Natural killer cell (primary cell): ENCODE measurements around the gene TIGAR. TPM values are rescaled to one million over a fixed set of nuclear protein-coding genes. Genes with fewer than 3 reads are reported as not detected.
A peak's percentile ranks its signal among the peaks of the same experiment; 100 is the strongest.

Source experiments
- ATAC-seq, 3 donors: fragments of 150-1000 bp in 2 of 3; fragments of 200-7000 bp in 1 of 3; cut with Tn5 transposase; 1 replicate in 1 of 3; 2 replicates in 2 of 3; pipeline ENCODE4 v1.10.0; 2021; ENCODE audit warnings: mild to moderate bottlenecking in 2 of 3, moderate library complexity in 2 of 3
- DNase-seq, 2 donors: peaks; one replicate each; pipeline versions ENCODE4 v3.0.0 to v3.0.0-alpha.2; 2013 to 2021; ENCODE audit warnings: mixed read lengths in 1 of 2
- H3K27ac ChIP-seq: one replicate; pipeline ENCODE4 v1.5.1; 2013; ENCODE audit warnings: mild to moderate bottlenecking, low read length
- H3K27me3 ChIP-seq: one replicate; pipeline ENCODE4 v1.6.1; 2013; ENCODE audit warnings: low read length; ENCODE audit not compliant: control insufficient read depth, insufficient read depth
- H3K36me3 ChIP-seq: one replicate; pipeline ENCODE4 v1.6.1; 2013; ENCODE audit warnings: low read length; ENCODE audit not compliant: control insufficient read depth, insufficient read depth
- H3K4me1 ChIP-seq: one replicate; pipeline ENCODE4 v1.6.1; 2013; ENCODE audit warnings: low read length; ENCODE audit not compliant: control insufficient read depth, insufficient read depth
- H3K4me3 ChIP-seq: one replicate; pipeline ENCODE4 v1.5.1; 2013; ENCODE audit warnings: low read length
- H3K9me3 ChIP-seq: one replicate; pipeline ENCODE4 v1.6.1; 2013; ENCODE audit warnings: low read length; ENCODE audit not compliant: control insufficient read depth, insufficient read depth
- H3K27ac Mint-ChIP-seq, 2 donors: one replicate each; pipeline ENCODE4 v1.8.0; 2022; ENCODE audit warnings: mild to moderate bottlenecking in 2 of 2, mixed read lengths in 2 of 2, moderate library complexity in 1 of 2
- H3K27me3 Mint-ChIP-seq, 2 donors: one replicate each; pipeline ENCODE4 v1.8.0; 2022; ENCODE audit warnings: low read depth in 2 of 2, mixed read lengths in 2 of 2
- H3K36me3 Mint-ChIP-seq: one replicate; pipeline ENCODE4 v1.8.0; 2022; ENCODE audit warnings: mixed read lengths
- H3K4me1 Mint-ChIP-seq, 2 donors: one replicate each; pipeline ENCODE4 v1.8.0; 2022; ENCODE audit warnings: mixed read lengths in 2 of 2
- H3K4me3 Mint-ChIP-seq: one replicate; pipeline ENCODE4 v1.8.0; 2022; ENCODE audit warnings: mild to moderate bottlenecking, moderate library complexity, mixed read lengths
- H3K9me3 Mint-ChIP-seq, 2 donors: one replicate each; pipeline ENCODE4 v1.8.0; 2022; ENCODE audit warnings: mixed read lengths in 2 of 2
- WGBS: methylation state at CpG from one replicate; pipeline ENCODE4 v1.1.7; 2013; ENCODE audit warnings: missing lambda C conversion rate; ENCODE audit not compliant: insufficient coverage; 5-methylcytosine and 5-hydroxymethylcytosine counted together
- intact Hi-C: fragments of 100-400 bp; cut with micrococcal nuclease; formaldehyde crosslinking; loops from one replicate; pipeline ENCODE4 v1.14.2; 2022
- total RNA-seq, 4 donors: library from RNA; stranded (reverse); fragments of 120-200 nt in 1 of 4; gene quantifications; one replicate each; pipeline versions ENCODE4 v1.2.3 to v1.2.4, GENCODE V29; 2013 to 2022
- TF ChIP-seq, protein P1 (sequence below): fragments of 200-600 bp; IDR thresholded peaks from one replicate; pipeline ENCODE4 v1.8.0; 2022; ENCODE audit warnings: antibody characterized with exemption

The TIGAR gene, protein sequence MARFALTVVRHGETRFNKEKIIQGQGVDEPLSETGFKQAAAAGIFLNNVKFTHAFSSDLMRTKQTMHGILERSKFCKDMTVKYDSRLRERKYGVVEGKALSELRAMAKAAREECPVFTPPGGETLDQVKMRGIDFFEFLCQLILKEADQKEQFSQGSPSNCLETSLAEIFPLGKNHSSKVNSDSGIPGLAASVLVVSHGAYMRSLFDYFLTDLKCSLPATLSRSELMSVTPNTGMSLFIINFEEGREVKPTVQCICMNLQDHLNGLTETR
- total RNA-seq, result 1 to 10 TPM; 6.1 to 7.4 (median 7.3) TPM
- 7.8 TPM for total RNA-seq (2013)

DNA sequence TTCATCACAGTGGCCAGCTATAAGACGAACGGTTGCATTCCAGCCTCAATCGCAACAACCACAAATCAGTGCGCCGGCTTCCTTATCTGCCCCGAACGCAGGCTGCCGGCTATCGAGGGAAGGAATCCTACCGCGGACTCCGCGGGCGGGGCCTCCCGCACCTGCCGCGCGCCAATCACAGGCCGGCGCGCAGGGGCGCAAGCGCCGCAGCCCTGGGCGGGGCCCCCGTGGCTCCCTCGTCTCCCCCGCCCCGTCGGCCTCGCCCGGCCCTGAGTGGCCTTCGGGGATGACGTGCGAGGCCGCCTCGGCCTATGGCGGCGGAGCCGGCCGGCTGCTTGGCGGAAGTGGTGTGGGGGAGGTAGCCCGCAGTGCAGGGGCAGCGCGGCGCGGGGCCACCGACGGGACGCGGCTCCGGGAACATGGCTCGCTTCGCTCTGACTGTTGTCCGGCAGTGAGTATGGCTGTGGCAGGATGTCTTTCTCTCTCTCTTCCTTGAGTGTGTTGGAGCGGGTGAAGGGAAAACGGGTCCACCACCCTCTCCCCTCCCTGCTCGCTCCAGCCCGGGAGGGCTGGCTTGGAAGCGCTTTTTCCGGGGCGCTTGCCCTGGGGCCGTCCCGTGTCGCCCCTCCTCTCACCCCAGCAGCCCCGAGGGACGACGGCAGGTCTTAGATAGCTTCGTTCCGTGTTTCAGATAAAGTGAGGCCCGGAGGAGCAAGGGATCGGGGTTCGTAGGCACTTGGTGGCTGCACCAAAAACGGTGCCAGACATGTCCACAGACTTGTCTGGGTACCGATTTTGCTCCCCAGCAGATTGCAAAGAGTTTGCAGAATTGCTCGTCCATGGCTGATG, at the start of gene TIGAR:
Gene TIGAR (plus strand): TSS at position 361 of the 849 bp plus-strand sequence. CDS start 59 bp downstream, at position 420.
- H3K9me3 ChIP-seq, result no peaks in the 10 kb centered on the region
- H3K4me1 ChIP-seq, result peaks cover 22% of the 10 kb centered on the region
- peak within 1 kb of the TSS; percentile 86 for H3K27ac ChIP-seq
- intact Hi-C loops, result loop anchor here (1.0 to 2.0 kb wide), 4 partner anchors 44 to 593 kb away; partner anchors contain the start of gene PARP11
- peak; percentile 93 to 96 for DNase-seq
- H3K4me3 ChIP-seq, result peak within 1 kb of the TSS; percentile 98
- peaks cover 30 to 33% of the 10 kb centered on the region in 2 donors for H3K4me1 Mint-ChIP-seq
- H3K4me3 Mint-ChIP-seq, result peak within 1 kb of the TSS; percentile 95
- no peaks in the 10 kb centered on the region for H3K9me3 Mint-ChIP-seq
- ATAC-seq, result peak; percentile 96 to 100 (median 97)
- WGBS, result under 1% methylated on average over 76 of the region's 76 CpGs
- peak within 1 kb of the TSS; percentile 91 to 95 for H3K27ac Mint-ChIP-seq
- H3K27me3 ChIP-seq, result no peaks in the 10 kb centered on the region
- H3K36me3 ChIP-seq, result peaks cover 3% of the 10 kb centered on the region
- TF ChIP-seq, protein P1, sequence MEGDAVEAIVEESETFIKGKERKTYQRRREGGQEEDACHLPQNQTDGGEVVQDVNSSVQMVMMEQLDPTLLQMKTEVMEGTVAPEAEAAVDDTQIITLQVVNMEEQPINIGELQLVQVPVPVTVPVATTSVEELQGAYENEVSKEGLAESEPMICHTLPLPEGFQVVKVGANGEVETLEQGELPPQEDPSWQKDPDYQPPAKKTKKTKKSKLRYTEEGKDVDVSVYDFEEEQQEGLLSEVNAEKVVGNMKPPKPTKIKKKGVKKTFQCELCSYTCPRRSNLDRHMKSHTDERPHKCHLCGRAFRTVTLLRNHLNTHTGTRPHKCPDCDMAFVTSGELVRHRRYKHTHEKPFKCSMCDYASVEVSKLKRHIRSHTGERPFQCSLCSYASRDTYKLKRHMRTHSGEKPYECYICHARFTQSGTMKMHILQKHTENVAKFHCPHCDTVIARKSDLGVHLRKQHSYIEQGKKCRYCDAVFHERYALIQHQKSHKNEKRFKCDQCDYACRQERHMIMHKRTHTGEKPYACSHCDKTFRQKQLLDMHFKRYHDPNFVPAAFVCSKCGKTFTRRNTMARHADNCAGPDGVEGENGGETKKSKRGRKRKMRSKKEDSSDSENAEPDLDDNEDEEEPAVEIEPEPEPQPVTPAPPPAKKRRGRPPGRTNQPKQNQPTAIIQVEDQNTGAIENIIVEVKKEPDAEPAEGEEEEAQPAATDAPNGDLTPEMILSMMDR, result no peak
- no peaks in the 10 kb centered on the region for H3K36me3 Mint-ChIP-seq
- H3K27me3 Mint-ChIP-seq, result no peaks in the 10 kb centered on the region

DNA sequence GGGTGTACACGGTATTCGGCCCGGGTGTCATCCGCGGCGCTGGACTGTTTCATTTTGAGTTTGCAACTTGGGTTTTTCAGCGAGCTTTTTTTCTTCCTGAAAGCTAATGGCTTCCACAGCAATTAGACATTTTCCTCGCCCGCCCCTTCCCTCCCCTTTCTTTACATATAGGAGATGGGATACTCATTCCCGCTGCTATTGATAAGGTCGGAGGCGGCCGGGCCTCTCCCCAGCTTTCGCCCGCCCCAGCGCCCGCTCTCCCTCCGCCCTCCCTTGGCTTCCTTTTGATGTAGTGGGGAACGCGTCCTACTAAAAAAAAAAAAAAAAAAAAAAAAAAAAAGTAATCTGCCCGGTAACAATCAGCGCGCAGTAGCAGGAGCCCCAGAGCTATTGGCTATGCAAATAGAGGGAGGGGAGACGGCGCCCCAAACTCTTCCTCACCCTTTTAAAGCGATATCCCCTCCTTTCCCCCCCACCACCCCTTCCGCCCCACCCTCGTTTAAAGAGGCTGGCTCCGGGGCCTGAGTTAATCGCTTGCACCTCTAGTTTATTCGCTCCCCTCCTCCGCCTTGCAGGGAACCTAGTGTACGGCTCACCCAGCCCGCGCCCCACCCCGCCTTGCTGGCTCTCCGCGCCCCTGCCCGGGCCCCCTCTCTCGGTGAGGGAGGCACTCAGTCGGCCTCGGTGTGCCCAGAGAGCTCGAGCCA, 49.1 kb upstream of the TIGAR start:
- DNase-seq, result peak; percentile 72 to 93
- Mint-ChIP-seq H3K36me3 (peaks cover 3% of the 10 kb centered on the region), H3K4me3 (peak overlapping the region; percentile 92), H3K27ac (peak overlapping the region; percentile 92 to 98), H3K9me3 (no peaks in the 10 kb centered on the region), H3K27me3 (peaks cover 0 to 8% of the 10 kb centered on the region in 2 donors), H3K4me1 (peaks cover 39 to 60% of the 10 kb centered on the region in 2 donors)
- Histone ChIP-seq H3K9me3 (no peaks in the 10 kb centered on the region), H3K27ac (peak overlapping the region; percentile 93), H3K4me3 (peak overlapping the region; percentile 74), H3K27me3 (peaks cover 13% of the 10 kb centered on the region), H3K36me3 (peaks cover 8% of the 10 kb centered on the region), H3K4me1 (peaks cover 62% of the 10 kb centered on the region)
- under 1% methylated on average over 28 of the region's 43 CpGs for WGBS
- peak; percentile 40 to 69 (median 52) for ATAC-seq
- intact Hi-C loops, result loop anchor here (1.0 to 5.0 kb wide), 3 partner anchors 71 to 400 kb away; partner anchors contain the start of gene PARP11
- TF ChIP-seq, protein P1, result no peak

DNA sequence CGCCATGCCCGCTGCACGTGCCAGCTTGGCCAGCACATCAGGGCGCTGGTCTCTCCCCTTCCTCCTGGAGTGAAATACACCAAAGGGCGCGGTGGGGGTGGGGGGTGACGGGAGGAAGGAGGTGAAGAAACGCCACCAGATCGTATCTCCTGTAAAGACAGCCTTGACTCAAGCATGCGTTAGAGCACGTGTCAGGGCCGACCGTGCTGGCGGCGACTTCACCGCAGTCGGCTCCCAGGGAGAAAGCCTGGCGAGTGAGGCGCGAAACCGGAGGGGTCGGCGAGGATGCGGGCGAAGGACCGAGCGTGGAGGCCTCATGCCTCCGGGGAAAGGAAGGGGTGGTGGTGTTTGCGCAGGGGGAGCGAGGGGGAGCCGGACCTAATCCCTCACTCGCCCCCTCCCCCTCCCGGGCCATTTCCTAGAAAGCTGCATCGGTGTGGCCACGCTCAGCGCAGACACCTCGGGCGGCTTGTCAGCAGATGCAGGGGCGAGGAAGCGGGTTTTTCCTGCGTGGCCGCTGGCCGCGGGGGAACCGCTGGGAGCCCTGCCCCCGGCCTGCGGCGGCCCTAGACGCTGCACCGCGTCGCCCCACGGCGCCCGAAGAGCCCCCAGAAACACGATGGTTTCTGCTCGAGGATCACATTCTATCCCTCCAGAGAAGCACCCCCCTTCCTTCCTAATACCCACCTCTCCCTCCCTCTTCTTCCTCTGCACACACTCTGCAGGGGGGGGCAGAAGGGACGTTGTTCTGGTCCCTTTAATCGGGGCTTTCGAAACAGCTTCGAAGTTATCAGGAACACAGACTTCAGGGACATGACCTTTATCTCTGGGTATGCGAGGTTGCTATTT, 48.4 kb upstream of the TIGAR start:
- H3K4me1 ChIP-seq, result peaks cover 66% of the 10 kb centered on the region
- peaks cover 45 to 64% of the 10 kb centered on the region in 2 donors for H3K4me1 Mint-ChIP-seq

More for the DNA sequence above, 48.4 kb upstream of the TIGAR start:
- peaks cover 0 to 5% of the 10 kb centered on the region in 2 donors for H3K27me3 Mint-ChIP-seq
- Histone ChIP-seq H3K9me3 (no peaks in the 10 kb centered on the region), H3K36me3 (peaks cover 15% of the 10 kb centered on the region), H3K27ac (peak overlapping the region; percentile 93), H3K4me3 (peak overlapping the region; percentile 87), H3K27me3 (peaks cover 10% of the 10 kb centered on the region)
- H3K36me3 Mint-ChIP-seq, result peaks cover 8% of the 10 kb centered on the region
- peak overlapping the region; percentile 92 for H3K4me3 Mint-ChIP-seq
- DNase-seq (peak; percentile 82 to 85), ATAC-seq (peak; percentile 20 to 45 (median 41))
- H3K27ac Mint-ChIP-seq, result peak overlapping the region; percentile 92 to 98
- TF ChIP-seq, protein P1, result no peak
- H3K9me3 Mint-ChIP-seq, result no peaks in the 10 kb centered on the region
- intact Hi-C loops, result loop anchor here (1.0 to 5.0 kb wide), 3 partner anchors 71 to 400 kb away; partner anchors contain the start of gene PARP11
- WGBS, result under 1% methylated on average over 60 of the region's 62 CpGs
